ENCODE results near the gene SOX13.

GRCh38 chr1:204116539-204116938 lies 43.6 kb downstream of the SOX13 start:
- TF ChIP-seq POLR2A (IDR thresholded peaks at IDR 0.05; ENCODE audit: low read length) (no peak), GATA1 (IDR thresholded peaks at IDR 0.05; ENCODE audit: low read depth, low read length) (no peak)

Measured in erythroblast (primary cell).